Neural crest cell (in vitro differentiated cells): ENCODE measurements around the gene BEX5. TPM values are rescaled to one million over a fixed set of nuclear protein-coding genes. Genes with fewer than 3 reads are reported as not detected.
"Not testable (repeated sequence)": the region's sequence is repeated elsewhere in the genome, so short reads cannot be mapped to it uniquely, and the experiment has no call there.

Experiments used
- DNase-seq: peaks from one replicate; pipeline ENCODE4 v3.0.0; 2021; ENCODE audit warnings: low read depth, mixed read lengths, low spot score
- H3K27ac Mint-ChIP-seq: one replicate; pipeline ENCODE4 v1.8.0; 2021; ENCODE audit warnings: mild to moderate bottlenecking, mixed read lengths; ENCODE audit not compliant: unreplicated experiment
- H3K27me3 Mint-ChIP-seq: 2 replicates; pipeline ENCODE4 v1.8.0; 2021; ENCODE audit warnings: low read depth, mild to moderate bottlenecking, mixed read lengths
- H3K36me3 Mint-ChIP-seq: 2 replicates; pipeline ENCODE4 v1.8.0; 2021; ENCODE audit warnings: low read depth, mild to moderate bottlenecking, mixed read lengths
- H3K4me1 Mint-ChIP-seq: 2 replicates; pipeline ENCODE4 v1.8.0; 2021; ENCODE audit warnings: mixed read lengths
- H3K4me3 Mint-ChIP-seq: one replicate; pipeline ENCODE4 v1.8.0; 2021; ENCODE audit warnings: mild to moderate bottlenecking, mixed read lengths
- H3K9me3 Mint-ChIP-seq: 2 replicates; pipeline ENCODE4 v1.8.0; 2021; ENCODE audit warnings: mixed read lengths
- long read RNA-seq: library from polyadenylated mRNA; unstranded; transcript quantifications from one replicate; pipeline ENCODE4 v2.0.0, GENCODE V29; 2020
- total RNA-seq: library from RNA; stranded (reverse); gene quantifications from 2 replicates; pipeline ENCODE4 v1.2.1, GENCODE V29; 2021
- TF ChIP-seq, protein P1 (sequence below): fragments of 200-600 bp; sonication (generic); conservative IDR thresholded peaks from 2 replicates; pipeline ENCODE4 v1.5.0; 2021; ENCODE audit warnings: antibody characterized with exemption, mild to moderate bottlenecking

BEX5 gene
- total RNA-seq = 3.1 and 3.8 TPM in 2 replicates
- long read RNA-seq = 0 reads

- Mint-ChIP-seq H3K9me3 (no peaks in the 10 kb centered on the region), H3K36me3 (peaks cover 2% of the 10 kb centered on the region), H3K27ac (peak within 1 kb of the TSS; percentile 97), H3K27me3 (peaks cover 28% of the 10 kb centered on the region), H3K4me3 (peak within 1 kb of the TSS; percentile 97), H3K4me1 (peaks cover 12% of the 10 kb centered on the region)
- DNase-seq = peak; percentile 29
- TF ChIP-seq, protein P1, sequence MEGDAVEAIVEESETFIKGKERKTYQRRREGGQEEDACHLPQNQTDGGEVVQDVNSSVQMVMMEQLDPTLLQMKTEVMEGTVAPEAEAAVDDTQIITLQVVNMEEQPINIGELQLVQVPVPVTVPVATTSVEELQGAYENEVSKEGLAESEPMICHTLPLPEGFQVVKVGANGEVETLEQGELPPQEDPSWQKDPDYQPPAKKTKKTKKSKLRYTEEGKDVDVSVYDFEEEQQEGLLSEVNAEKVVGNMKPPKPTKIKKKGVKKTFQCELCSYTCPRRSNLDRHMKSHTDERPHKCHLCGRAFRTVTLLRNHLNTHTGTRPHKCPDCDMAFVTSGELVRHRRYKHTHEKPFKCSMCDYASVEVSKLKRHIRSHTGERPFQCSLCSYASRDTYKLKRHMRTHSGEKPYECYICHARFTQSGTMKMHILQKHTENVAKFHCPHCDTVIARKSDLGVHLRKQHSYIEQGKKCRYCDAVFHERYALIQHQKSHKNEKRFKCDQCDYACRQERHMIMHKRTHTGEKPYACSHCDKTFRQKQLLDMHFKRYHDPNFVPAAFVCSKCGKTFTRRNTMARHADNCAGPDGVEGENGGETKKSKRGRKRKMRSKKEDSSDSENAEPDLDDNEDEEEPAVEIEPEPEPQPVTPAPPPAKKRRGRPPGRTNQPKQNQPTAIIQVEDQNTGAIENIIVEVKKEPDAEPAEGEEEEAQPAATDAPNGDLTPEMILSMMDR = no peak
These were observed at the start of gene BEX5 for GRCh38 chrX:102155806-102156179. BEX5 (minus strand) TSS chrX:102155977; CDS start chrX:102154265, 1,712 bp downstream.

- Mint-ChIP-seq H3K36me3 (no peaks in the 10 kb centered on the region), H3K27ac (no peak overlapping the region), H3K9me3 (peaks cover 24% of the 10 kb centered on the region), H3K4me3 (no peak overlapping the region), H3K4me1 (no peaks in the 10 kb centered on the region), H3K27me3 (no peaks in the 10 kb centered on the region)
- TF ChIP-seq, protein P1 = no peak
- DNase-seq = no peak
These were observed 30.4 kb upstream of the BEX5 start for GRCh38 chrX:102185967-102186720.

DNA sequence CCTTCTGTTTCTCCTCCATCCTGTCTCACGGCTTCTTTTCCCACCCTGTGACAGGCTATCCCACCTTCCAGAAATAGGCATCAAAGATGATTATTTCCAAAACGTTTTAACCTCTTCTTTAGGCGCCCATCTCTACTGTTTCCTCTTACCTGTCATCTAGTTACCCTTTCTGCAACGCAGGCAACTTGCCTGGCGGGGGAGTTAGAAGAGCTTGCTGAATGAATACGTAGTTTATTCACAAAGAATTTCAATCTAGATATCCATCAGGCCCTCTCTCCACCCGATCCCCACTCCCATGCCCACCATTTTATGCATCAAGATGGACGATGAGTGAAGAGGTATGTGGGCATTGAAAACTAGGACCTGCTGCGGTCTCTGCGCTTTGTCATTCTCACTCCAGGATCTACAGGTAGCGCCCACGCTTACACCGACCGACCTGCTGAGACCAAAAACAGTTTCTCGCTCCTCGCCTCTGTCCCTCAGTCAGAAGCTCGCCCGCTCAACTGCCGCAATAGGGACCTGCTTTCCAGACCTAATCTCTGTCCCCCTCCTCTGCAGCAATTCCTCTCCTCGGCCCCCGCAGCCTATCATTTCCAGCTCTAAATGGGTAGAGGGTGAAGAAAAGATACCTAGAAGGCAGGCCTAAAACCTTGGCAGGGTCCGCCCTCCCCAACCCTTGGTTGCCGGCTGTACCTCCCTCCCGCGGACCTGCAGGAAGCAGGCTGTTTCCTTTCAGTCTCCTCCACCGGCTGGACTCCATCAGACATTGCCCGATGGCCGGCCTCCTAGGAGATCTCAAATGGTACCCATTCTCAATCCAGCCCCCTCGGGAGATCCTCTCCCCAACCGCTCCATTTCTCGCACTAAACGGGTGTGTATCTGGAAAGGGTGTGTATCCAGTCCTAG is 624 bp downstream of the BEX5 start:
- TF ChIP-seq, protein P1 = no peak
- Mint-ChIP-seq H3K4me3 (peak overlapping the region; percentile 97), H3K27ac (peak overlapping the region; percentile 97), H3K9me3 (no peaks in the 10 kb centered on the region), H3K4me1 (peaks cover 12% of the 10 kb centered on the region), H3K27me3 (peaks cover 28% of the 10 kb centered on the region), H3K36me3 (peaks cover 2% of the 10 kb centered on the region)
- DNase-seq = no peak

GRCh38 chrX:102154218-102154860 is 1.4 kb downstream of the BEX5 start:
- Mint-ChIP-seq H3K9me3 (no peaks in the 10 kb centered on the region), H3K4me3 (peak overlapping the region; percentile 97)
- DNase-seq = peak; percentile 2

DNA sequence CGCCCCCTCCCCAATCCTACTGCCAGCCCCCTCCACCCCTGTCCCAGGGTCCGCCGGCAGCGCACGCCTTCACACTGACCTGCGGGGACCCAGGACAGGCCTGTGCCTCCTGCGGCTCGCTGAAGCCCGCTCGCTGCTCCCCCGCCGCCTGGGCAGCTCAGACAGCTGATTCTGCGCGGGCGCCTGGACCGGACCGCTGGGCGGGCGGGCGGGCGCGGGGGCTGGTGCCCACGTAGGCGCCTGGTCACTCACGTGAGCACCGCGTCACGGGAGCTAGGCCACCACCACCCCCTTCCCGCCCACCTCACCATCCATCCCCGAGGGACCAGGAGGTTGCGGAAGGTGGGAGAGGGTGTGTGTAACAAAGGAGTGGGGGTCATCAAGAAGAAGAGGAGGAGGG is 13.5 kb downstream of the BEX5 start, which contains the start of gene TCEAL6:
Gene TCEAL6 (minus strand): TSS at position 208 of the 400 bp plus-strand sequence.
- H3K27ac Mint-ChIP-seq, H3K36me3 Mint-ChIP-seq, H3K9me3 Mint-ChIP-seq, H3K4me1 Mint-ChIP-seq, H3K4me3 Mint-ChIP-seq, DNase-seq: not testable (repeated sequence)
- H3K27me3 Mint-ChIP-seq = peaks cover 14% of the 10 kb centered on the region

More at GRCh38 chrX:102154218-102154860, 1.4 kb downstream of the BEX5 start:
- Mint-ChIP-seq H3K27ac (no peak overlapping the region), H3K27me3 (peaks cover 28% of the 10 kb centered on the region), H3K4me1 (peaks cover 12% of the 10 kb centered on the region), H3K36me3 (peaks cover 2% of the 10 kb centered on the region)
- TF ChIP-seq, protein P1 = peak; percentile 53

DNA sequence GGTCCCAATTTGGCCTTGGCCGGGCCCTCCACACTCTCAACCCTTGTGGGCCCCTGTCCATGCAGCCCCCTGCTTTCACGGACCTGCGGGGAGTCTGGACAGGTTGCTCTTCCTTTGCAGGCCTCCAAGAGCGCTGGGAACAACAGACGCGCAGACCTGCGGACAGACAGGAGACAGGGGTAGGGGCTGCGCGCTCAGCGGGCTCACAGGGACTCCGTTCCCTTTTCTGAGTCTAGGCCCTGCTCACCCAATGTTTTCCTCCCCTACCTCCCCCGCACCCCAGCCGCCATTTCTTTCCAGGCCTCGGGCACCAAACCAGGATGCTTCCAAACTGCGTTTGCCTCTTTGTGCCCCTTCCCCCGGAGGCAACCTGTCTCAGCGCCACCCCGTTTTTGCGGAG is 14.1 kb downstream of the BEX5 start:
- not testable (repeated sequence) for DNase-seq, H3K4me1 Mint-ChIP-seq, H3K4me3 Mint-ChIP-seq, H3K9me3 Mint-ChIP-seq, H3K36me3 Mint-ChIP-seq, H3K27ac Mint-ChIP-seq
- peaks cover 14% of the 10 kb centered on the region for H3K27me3 Mint-ChIP-seq

- H3K4me1 Mint-ChIP-seq, H3K27ac Mint-ChIP-seq, H3K36me3 Mint-ChIP-seq, H3K9me3 Mint-ChIP-seq, H3K4me3 Mint-ChIP-seq, DNase-seq: not testable (repeated sequence)
- H3K27me3 Mint-ChIP-seq = peaks cover 16% of the 10 kb centered on the region
These were observed 14.9 kb downstream of the BEX5 start for GRCh38 chrX:102140876-102141275.
